ENCODE measurements around the gene SRC.

The SRC gene

GRCh38 chr20:37385176-37385575 lies 39.2 kb downstream of the SRC start:
- no peak for DNase-seq

GRCh38 chr20:37385659-37386504 lies 39.9 kb downstream of the SRC start:
- DNase-seq: no peak

- no peak for DNase-seq
These were observed 40.7 kb downstream of the SRC start for GRCh38 chr20:37386505-37387251.

- no peak for DNase-seq
These were observed 41.8 kb downstream of the SRC start for GRCh38 chr20:37387519-37388269.

DNA sequence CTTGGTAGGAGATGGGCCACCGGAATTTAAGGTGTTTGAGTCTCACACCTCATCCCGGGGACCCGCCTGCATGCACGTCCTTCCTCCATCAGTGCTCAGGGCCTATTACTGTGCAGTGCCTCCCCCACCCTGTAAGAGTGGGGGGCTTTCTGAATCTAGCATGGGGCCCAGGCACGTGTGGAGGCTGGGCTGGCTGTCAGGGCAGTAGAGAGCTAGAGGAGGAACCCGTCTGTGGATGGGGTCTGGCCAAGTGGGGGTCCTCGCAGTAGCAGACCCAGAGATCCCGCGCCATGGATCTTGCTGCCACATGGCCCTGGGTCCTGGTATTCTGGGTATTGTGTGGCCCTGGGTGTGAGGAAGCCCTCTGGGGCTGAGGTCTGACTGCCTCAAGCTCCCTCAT lies 42.9 kb downstream of the SRC start:
- no peak for DNase-seq

GRCh38 chr20:37389241-37389747 lies 43.4 kb downstream of the SRC start:
- no peak for DNase-seq

DNA sequence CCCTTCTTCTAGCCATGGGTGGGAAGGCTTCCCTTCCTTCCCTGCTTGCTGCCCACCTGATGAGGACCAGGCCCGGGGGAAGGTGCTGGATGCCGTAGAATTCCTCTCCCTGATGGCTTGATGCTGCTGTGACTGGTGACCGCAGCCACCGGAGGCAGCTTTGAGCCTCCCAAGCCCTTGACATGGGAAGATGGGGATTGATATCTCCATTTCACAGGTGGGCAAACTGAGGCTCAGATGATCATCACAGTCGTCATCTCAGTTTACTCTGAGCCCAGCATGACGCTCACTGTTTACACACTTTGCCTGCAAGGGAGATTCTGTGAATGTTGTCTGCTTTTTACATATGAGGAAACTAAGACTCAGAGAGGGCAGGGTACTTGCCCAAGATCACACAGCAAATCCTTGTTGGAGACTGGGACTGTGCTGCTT lies 43.9 kb downstream of the SRC start:
- no peak for DNase-seq

DNA sequence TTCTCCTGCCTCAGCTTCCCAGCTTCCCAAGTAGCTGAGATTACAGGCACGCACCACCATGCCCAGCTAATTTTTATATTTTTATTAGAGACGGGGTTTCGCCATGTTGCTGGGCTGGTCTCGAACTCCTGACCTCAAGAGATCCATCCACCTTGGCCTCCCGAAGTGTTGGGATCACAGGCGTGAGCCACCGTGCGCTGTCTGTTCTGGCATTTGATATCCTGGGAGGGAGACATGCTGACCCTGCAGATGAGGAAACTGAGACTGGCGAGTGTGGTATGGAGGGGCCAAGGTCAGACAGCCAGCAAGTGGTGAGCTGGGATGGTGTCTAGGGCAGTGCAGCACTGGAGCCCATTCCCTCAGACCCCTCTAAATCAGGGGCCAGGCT lies 44.6 kb downstream of the SRC start:
- DNase-seq: no peak

DNA sequence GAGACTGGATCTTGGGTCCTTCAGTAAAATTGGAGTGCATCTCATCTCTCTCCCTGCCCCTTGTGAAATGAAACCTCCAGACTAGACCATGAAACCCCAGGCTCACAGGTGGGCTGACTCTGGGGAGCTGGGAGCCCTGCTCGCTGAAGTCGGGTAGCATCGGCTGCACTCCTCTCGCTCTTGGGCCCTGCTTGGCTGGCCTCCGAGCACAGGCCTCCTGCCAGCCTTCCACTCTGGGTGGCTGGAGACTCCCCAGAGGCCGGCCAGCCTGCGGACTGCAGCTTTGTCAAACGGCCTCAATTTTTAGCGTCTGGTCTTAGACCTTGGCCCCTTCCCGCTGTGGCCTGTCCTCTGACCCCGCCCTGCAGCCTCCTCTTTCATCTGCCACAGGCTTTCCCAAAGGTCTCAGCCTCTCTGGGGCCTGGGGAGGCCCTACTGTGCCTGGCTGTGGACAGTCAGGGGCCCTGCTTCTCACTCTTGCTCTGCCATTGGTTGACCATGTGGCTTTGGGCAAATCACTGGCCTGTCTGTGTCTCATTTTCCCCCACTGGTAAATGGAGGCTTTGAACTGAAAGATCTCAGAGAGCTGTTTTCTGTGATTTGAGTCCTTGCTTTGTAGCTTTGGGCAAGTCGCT lies 45.1 kb downstream of the SRC start:
- DNase-seq: no peak

- peak in 1 of 2 donors; percentile 32 for DNase-seq
These were observed 46.7 kb downstream of the SRC start for GRCh38 chr20:37392441-37393195.

DNA sequence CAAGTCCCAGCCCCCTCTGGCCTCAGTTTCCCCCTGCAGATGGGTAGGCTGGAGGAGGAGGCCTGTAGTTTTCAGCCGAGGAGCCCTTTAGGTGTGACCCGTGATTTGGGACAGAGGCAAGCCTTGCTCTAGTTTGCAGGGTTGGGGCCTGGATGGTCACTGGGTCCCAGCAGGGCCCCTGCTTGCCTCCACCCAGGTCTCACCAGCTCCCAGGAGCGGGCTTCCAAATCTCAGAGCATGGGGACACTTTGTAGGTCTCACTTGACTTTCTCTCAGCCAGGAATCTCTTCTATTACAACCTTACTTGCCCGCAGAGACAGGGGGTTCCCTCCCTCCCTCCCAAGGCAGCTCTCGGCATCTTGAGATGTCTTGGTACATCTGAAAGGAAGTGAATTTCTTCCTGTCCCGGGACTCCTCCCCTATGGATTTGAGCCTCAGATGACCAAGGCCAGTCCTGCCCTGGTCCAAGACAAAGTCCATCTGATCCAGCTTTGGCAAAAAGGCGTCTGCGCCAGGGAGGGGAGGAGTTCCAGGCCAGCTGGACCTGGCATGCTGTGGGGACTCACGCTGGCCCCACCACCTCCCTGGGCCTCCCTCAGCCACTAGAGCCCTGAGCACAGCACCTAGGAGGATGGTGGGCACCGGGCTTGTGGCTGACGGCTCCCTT lies 47.4 kb downstream of the SRC start:
- DNase-seq: no peak

- DNase-seq: no peak
These were observed 48.1 kb downstream of the SRC start for GRCh38 chr20:37393863-37394542.

- no peak for DNase-seq
These were observed 48.8 kb downstream of the SRC start for GRCh38 chr20:37394543-37395409.

GRCh38 chr20:37395410-37395797 lies 49.5 kb downstream of the SRC start:
- no peak for DNase-seq

GRCh38 chr20:37395921-37396415 lies 50.0 kb downstream of the SRC start:
- no peak for DNase-seq

DNA sequence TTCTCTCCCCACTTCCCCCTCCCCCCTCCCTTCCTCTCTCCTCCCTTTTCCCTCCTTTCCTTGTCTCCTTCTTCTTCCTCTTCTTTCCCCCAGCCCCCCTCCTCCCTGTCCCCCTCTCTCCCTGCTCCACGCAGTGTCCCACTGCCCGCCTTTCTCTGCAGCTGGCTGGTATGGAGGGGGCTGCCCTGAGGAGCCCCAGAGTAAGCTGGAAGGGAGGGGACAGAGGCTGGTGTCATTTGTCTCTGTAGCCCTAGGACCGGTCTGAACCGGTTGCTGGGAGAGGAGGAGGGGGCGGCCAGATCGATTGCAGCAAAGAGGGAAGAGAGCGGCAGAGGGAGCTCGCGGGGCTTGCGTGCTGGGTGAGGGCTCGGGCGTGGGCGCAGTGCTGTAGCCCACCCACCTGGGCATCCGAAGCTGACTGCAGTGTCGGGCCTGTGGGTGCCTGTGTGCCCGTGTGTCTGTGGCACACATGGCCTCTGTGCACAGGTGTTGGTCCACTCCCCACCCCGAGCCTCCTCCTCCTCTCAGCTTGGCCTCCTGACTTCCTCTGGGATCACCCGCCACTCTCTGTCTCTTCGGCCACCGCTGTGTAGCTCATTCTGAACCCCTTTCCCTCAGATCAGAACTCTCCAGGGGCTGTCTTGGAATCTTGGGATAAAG lies 50.6 kb downstream of the SRC start:
- DNase-seq: no peak

DNA sequence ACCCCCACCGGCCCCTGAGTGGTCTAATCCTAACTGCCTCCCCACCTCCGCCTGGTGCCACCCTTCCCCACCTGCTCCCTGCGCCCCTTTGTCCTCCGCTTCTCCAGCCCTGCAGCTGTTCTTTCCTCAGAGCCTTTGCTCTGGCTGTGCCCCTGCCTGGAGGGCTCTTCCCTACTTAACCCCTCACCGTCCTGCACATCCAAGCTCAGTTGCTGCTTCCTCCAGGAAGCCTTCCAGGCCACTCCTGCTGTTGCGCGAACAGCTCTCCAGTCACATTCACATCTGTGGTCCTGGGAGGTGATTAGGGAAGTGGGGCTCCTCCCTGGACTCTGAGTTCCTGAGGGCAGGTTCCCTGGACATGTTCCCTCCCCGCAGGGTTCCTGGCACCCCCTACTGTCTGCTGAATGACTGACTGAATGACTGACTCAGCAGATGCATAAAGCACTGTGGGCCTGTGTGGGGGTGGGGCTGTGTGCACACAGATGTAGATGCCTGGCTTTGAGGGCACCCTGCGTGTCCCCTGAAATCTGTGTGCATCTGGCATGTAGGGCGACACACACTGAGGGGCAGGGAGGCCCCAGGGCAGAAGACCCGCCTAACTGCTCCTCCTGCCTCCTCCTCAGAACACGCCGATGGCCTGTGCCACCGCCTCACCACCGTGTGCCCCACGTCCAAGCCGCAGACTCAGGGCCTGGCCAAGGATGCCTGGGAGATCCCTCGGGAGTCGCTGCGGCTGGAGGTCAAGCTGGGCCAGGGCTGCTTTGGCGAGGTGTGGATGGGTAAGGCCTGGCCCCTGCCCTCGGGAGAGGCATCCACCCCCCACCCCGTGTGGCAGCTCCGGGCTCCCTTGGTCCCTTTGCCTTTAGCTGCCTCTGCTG lies 51.4 kb downstream of the SRC start:
- DNase-seq: no peak

Measured in CD4-positive, alpha-beta T cell treated with Interferon alpha-2 for 1 hour (primary cell).